ENCODE measurements around the gene ASB6.
A peak's percentile ranks its signal among the peaks of the same experiment; 100 is the strongest.

The ASB6 gene

GRCh38 chr9:129610213-129610472, 31.8 kb downstream of the ASB6 start:
- no peak for DNase-seq (ENCODE audit: extremely low read depth, insufficient read length)
- peak overlapping the region; percentile 56 for H3K4me3 ChIP-seq (replicated peaks; ENCODE audit: low read depth, low read length)
- H3K27me3 ChIP-seq (replicated peaks; ENCODE audit: control insufficient read depth, insufficient read depth, low read length): no peaks in the 10 kb centered on the region; the same call in 1 of the 2 replicates
- TF ChIP-seq CTCF (IDR thresholded peaks at IDR 0.05; ENCODE audit: insufficient read depth, low read length, poor library complexity, severe bottlenecking): no peak
- H3K36me3 ChIP-seq (ENCODE audit: control insufficient read depth, insufficient read depth, low read length): no peaks in the 10 kb centered on the region

GRCh38 chr9:129609486-129610212, 32.3 kb downstream of the ASB6 start:
- Histone ChIP-seq H3K27me3 (replicated peaks; ENCODE audit: control insufficient read depth, insufficient read depth, low read length) (no peaks in the 10 kb centered on the region; the same call in 1 of the 2 replicates), H3K36me3 (ENCODE audit: control insufficient read depth, insufficient read depth, low read length) (no peaks in the 10 kb centered on the region), H3K4me3 (replicated peaks; ENCODE audit: low read depth, low read length) (peak overlapping the region; percentile 37)
- no peak for TF ChIP-seq CTCF (IDR thresholded peaks at IDR 0.05; ENCODE audit: insufficient read depth, low read length, poor library complexity, severe bottlenecking)
- DNase-seq (ENCODE audit: extremely low read depth, insufficient read length): no peak

GRCh38 chr9:129608561-129609481, 33.1 kb downstream of the ASB6 start:
- no peak overlapping the region for H3K4me3 ChIP-seq (replicated peaks; ENCODE audit: low read depth, low read length)
- no peak for DNase-seq (ENCODE audit: extremely low read depth, insufficient read length)

GRCh38 chr9:129607027-129607387, 34.9 kb downstream of the ASB6 start:
- TF ChIP-seq CTCF (IDR thresholded peaks at IDR 0.05; ENCODE audit: insufficient read depth, low read length, poor library complexity, severe bottlenecking): no peak
- no peaks in the 10 kb centered on the region for H3K36me3 ChIP-seq (ENCODE audit: control insufficient read depth, insufficient read depth, low read length)
- H3K27me3 ChIP-seq (replicated peaks; ENCODE audit: control insufficient read depth, insufficient read depth, low read length): no peaks in the 10 kb centered on the region
- DNase-seq (ENCODE audit: extremely low read depth, insufficient read length): no peak
- no peak overlapping the region for H3K4me3 ChIP-seq (replicated peaks; ENCODE audit: low read depth, low read length)

More at GRCh38 chr9:129608561-129609481, 33.1 kb downstream of the ASB6 start:
- H3K36me3 ChIP-seq (ENCODE audit: control insufficient read depth, insufficient read depth, low read length): no peaks in the 10 kb centered on the region
- TF ChIP-seq CTCF (IDR thresholded peaks at IDR 0.05; ENCODE audit: insufficient read depth, low read length, poor library complexity, severe bottlenecking): no peak
- no peaks in the 10 kb centered on the region; the same call in 1 of the 2 replicates for H3K27me3 ChIP-seq (replicated peaks; ENCODE audit: control insufficient read depth, insufficient read depth, low read length)

GRCh38 chr9:129606161-129607026, 35.6 kb downstream of the ASB6 start:
- no peak for DNase-seq (ENCODE audit: extremely low read depth, insufficient read length)
- no peaks in the 10 kb centered on the region for H3K27me3 ChIP-seq (replicated peaks; ENCODE audit: control insufficient read depth, insufficient read depth, low read length)
- H3K36me3 ChIP-seq (ENCODE audit: control insufficient read depth, insufficient read depth, low read length): no peaks in the 10 kb centered on the region
- TF ChIP-seq CTCF (IDR thresholded peaks at IDR 0.05; ENCODE audit: insufficient read depth, low read length, poor library complexity, severe bottlenecking): no peak
- no peak overlapping the region for H3K4me3 ChIP-seq (replicated peaks; ENCODE audit: low read depth, low read length)

All from GM06990 (cell line).